BLaER1 treated with 17β-estradiol and CSF1 and Interleukin-3, amounts not matched to agents 10 nM and 100 nM (cell line): ENCODE measurements around the gene ZBTB20.

Source experiments
- H3K27ac ChIP-seq, 11 experiments: shearing (Covaris generic); formaldehyde crosslinking; 2 replicates each; pipeline ENCODE4 v1.8.1; 2022
- H3K27me3 ChIP-seq, 11 experiments: shearing (Covaris generic); formaldehyde crosslinking; 2 replicates each; pipeline ENCODE4 v1.8.1; 2022
- H3K36me3 ChIP-seq, 11 experiments: shearing (Covaris generic); formaldehyde crosslinking; 2 replicates each; pipeline ENCODE4 v1.8.1; 2022
- H3K4me1 ChIP-seq, 10 experiments: shearing (Covaris generic); formaldehyde crosslinking; 2 replicates each; pipeline ENCODE4 v1.8.1; 2022
- H3K4me2 ChIP-seq, 11 experiments: shearing (Covaris generic); formaldehyde crosslinking; 2 replicates each; pipeline ENCODE4 v1.8.1; 2022
- H3K4me3 ChIP-seq, 10 experiments: shearing (Covaris generic); formaldehyde crosslinking; 2 replicates each; pipeline ENCODE4 v1.8.1; 2022
- H3K9ac ChIP-seq, 11 experiments: shearing (Covaris generic); formaldehyde crosslinking; 2 replicates each; pipeline ENCODE4 v1.8.1; 2022
- H3K9me3 ChIP-seq, 11 experiments: shearing (Covaris generic); formaldehyde crosslinking; replicated peaks in 1 of 11; 2 replicates each; pipeline ENCODE4 v1.8.1; 2022
- H4K20me1 ChIP-seq, 11 experiments: shearing (Covaris generic); formaldehyde crosslinking; 2 replicates each; pipeline ENCODE4 v1.8.1; 2022
- Cebpa-rat ChIP-seq, 11 experiments: shearing (Covaris generic); IDR thresholded peaks; 2 replicates each; pipeline ENCODE4 v1.8.1; 2022

ZBTB20 gene

GRCh38 chr3:114332342-114333179 is 814.5 kb downstream of the ZBTB20 start:
- Histone ChIP-seq H3K4me2 (no peak overlapping the region), H3K36me3 (peaks cover 0 to 12% (median 0%) of the 10 kb centered on the region in 11 experiments; a peak in 1 of 22 replicates), H3K9ac (no peak overlapping the region), H4K20me1 (no peaks in the 10 kb centered on the region), H3K4me1 (no peaks in the 10 kb centered on the region), H3K27ac (no peak overlapping the region), H3K9me3 (peaks cover 0 to 14% (median 5%) of the 10 kb centered on the region in 11 experiments; a peak in 5 of 22 replicates), H3K4me3 (no peak overlapping the region), H3K27me3 (no peaks in the 10 kb centered on the region)
- TF ChIP-seq Cebpa-rat (IDR thresholded peaks at IDR 0.05) = no peak

DNA sequence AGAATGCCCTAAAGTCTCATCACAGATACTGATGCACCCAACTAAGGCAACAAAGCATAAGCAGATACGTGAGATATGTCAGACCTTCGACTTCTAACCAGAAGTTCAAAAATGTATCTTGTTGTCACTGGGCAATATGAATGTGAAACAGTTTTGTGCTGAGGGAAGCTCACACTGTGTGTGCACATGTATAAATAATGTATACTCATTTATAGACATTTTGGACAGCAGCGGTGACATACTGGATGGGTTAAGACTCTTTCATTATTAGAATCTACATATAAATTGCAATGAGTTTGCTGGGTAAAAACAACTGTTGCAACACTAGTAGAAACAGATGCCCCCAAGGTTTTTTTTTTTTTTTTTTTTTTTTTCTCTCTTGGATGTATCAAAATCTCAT is 815.4 kb downstream of the ZBTB20 start:
- peaks cover 0 to 14% (median 5%) of the 10 kb centered on the region in 11 experiments; a peak in 5 of 22 replicates for H3K9me3 ChIP-seq
- TF ChIP-seq Cebpa-rat (IDR thresholded peaks at IDR 0.05) = no peak
- no peak overlapping the region for H3K4me3 ChIP-seq
- H4K20me1 ChIP-seq = no peaks in the 10 kb centered on the region
- no peak overlapping the region for H3K4me2 ChIP-seq
- no peak overlapping the region for H3K9ac ChIP-seq
- no peaks in the 10 kb centered on the region for H3K27me3 ChIP-seq
- peaks cover 0 to 12% (median 0%) of the 10 kb centered on the region in 11 experiments; a peak in 1 of 22 replicates for H3K36me3 ChIP-seq
- H3K27ac ChIP-seq = no peak overlapping the region
- H3K4me1 ChIP-seq = no peaks in the 10 kb centered on the region

- Histone ChIP-seq H3K27me3 (no peaks in the 10 kb centered on the region), H3K4me2 (no peak overlapping the region), H3K4me3 (no peak overlapping the region), H3K9ac (no peak overlapping the region), H4K20me1 (no peaks in the 10 kb centered on the region), H3K9me3 (peaks cover 0 to 14% (median 5%) of the 10 kb centered on the region in 11 experiments; a peak in 5 of 22 replicates), H3K27ac (no peak overlapping the region), H3K36me3 (peaks cover 0 to 12% (median 0%) of the 10 kb centered on the region in 11 experiments; a peak in 1 of 22 replicates), H3K4me1 (no peaks in the 10 kb centered on the region)
- no peak for TF ChIP-seq Cebpa-rat (IDR thresholded peaks at IDR 0.05)
Measured at GRCh38 chr3:114331007-114331406, 816.1 kb downstream of the ZBTB20 start.

GRCh38 chr3:114329823-114330222 is 817.3 kb downstream of the ZBTB20 start:
- H3K27me3 ChIP-seq = no peaks in the 10 kb centered on the region
- H4K20me1 ChIP-seq = no peaks in the 10 kb centered on the region
- no peak overlapping the region for H3K9ac ChIP-seq
- no peak for TF ChIP-seq Cebpa-rat (IDR thresholded peaks at IDR 0.05)
- H3K4me3 ChIP-seq = no peak overlapping the region
- no peak overlapping the region for H3K4me2 ChIP-seq
- H3K4me1 ChIP-seq = no peaks in the 10 kb centered on the region
- H3K36me3 ChIP-seq = peaks cover 0 to 12% (median 0%) of the 10 kb centered on the region in 11 experiments; a peak in 1 of 22 replicates
- H3K9me3 ChIP-seq = peaks cover 0 to 14% (median 5%) of the 10 kb centered on the region in 11 experiments; a peak in 5 of 22 replicates
- no peak overlapping the region for H3K27ac ChIP-seq

- Histone ChIP-seq H3K27ac (no peak overlapping the region), H3K9me3 (peaks cover 0 to 14% (median 5%) of the 10 kb centered on the region in 11 experiments; a peak in 5 of 22 replicates), H3K27me3 (no peaks in the 10 kb centered on the region), H3K4me3 (no peak overlapping the region), H4K20me1 (no peaks in the 10 kb centered on the region), H3K4me2 (no peak overlapping the region), H3K36me3 (peaks cover 0 to 12% (median 0%) of the 10 kb centered on the region in 11 experiments; a peak in 1 of 22 replicates), H3K4me1 (no peaks in the 10 kb centered on the region), H3K9ac (no peak overlapping the region)
- TF ChIP-seq Cebpa-rat (IDR thresholded peaks at IDR 0.05) = no peak
Measured at GRCh38 chr3:114328345-114328744, 818.7 kb downstream of the ZBTB20 start.

GRCh38 chr3:114327665-114328064 is 819.4 kb downstream of the ZBTB20 start:
- no peak for TF ChIP-seq Cebpa-rat (IDR thresholded peaks at IDR 0.05)

GRCh38 chr3:114323546-114324254 is 823.4 kb downstream of the ZBTB20 start:
- no peaks in the 10 kb centered on the region for H3K27me3 ChIP-seq
- TF ChIP-seq Cebpa-rat (IDR thresholded peaks at IDR 0.05) = no peak
- peaks cover 0 to 4% (median 0%) of the 10 kb centered on the region in 10 experiments; a peak in 1 of 20 replicates for H3K4me1 ChIP-seq
- no peak overlapping the region for H3K4me3 ChIP-seq
- H4K20me1 ChIP-seq = no peaks in the 10 kb centered on the region
- no peak overlapping the region for H3K4me2 ChIP-seq
- H3K27ac ChIP-seq = no peak overlapping the region
- no peaks in the 10 kb centered on the region for H3K36me3 ChIP-seq
- H3K9me3 ChIP-seq = no peaks in the 10 kb centered on the region
- no peak overlapping the region for H3K9ac ChIP-seq

More at GRCh38 chr3:114327665-114328064, 819.4 kb downstream of the ZBTB20 start:
- Histone ChIP-seq H3K27ac (no peak overlapping the region), H3K4me2 (no peak overlapping the region), H3K4me1 (no peaks in the 10 kb centered on the region), H4K20me1 (no peaks in the 10 kb centered on the region), H3K27me3 (no peaks in the 10 kb centered on the region), H3K36me3 (peaks cover 0 to 12% (median 0%) of the 10 kb centered on the region in 11 experiments; a peak in 1 of 22 replicates), H3K4me3 (no peak overlapping the region), H3K9me3 (peaks cover 0 to 14% (median 5%) of the 10 kb centered on the region in 11 experiments; a peak in 5 of 22 replicates), H3K9ac (no peak overlapping the region)

- peaks cover 0 to 4% (median 0%) of the 10 kb centered on the region in 10 experiments; a peak in 1 of 20 replicates for H3K4me1 ChIP-seq
Measured at GRCh38 chr3:114320246-114320645, 826.8 kb downstream of the ZBTB20 start.

GRCh38 chr3:114319453-114319852 is 827.6 kb downstream of the ZBTB20 start:
- no peak overlapping the region for H3K27ac ChIP-seq
- H3K4me2 ChIP-seq = no peak overlapping the region
- H3K9ac ChIP-seq = no peak overlapping the region
- no peak overlapping the region for H3K4me3 ChIP-seq
- no peaks in the 10 kb centered on the region for H4K20me1 ChIP-seq
- TF ChIP-seq Cebpa-rat (IDR thresholded peaks at IDR 0.05) = no peak
- H3K4me1 ChIP-seq = peaks cover 0 to 4% (median 0%) of the 10 kb centered on the region in 10 experiments; a peak in 1 of 20 replicates
- H3K36me3 ChIP-seq = no peaks in the 10 kb centered on the region
- no peaks in the 10 kb centered on the region for H3K9me3 ChIP-seq
- no peaks in the 10 kb centered on the region for H3K27me3 ChIP-seq

More at GRCh38 chr3:114320246-114320645, 826.8 kb downstream of the ZBTB20 start:
- no peaks in the 10 kb centered on the region for H3K27me3 ChIP-seq
- H4K20me1 ChIP-seq = no peaks in the 10 kb centered on the region
- H3K9me3 ChIP-seq = no peaks in the 10 kb centered on the region
- no peak overlapping the region for H3K27ac ChIP-seq
- H3K4me3 ChIP-seq = no peak overlapping the region
- H3K9ac ChIP-seq = no peak overlapping the region
- no peak for TF ChIP-seq Cebpa-rat (IDR thresholded peaks at IDR 0.05)
- H3K4me2 ChIP-seq = no peak overlapping the region
- no peaks in the 10 kb centered on the region for H3K36me3 ChIP-seq
